Erythroblast (primary cell): ENCODE results near the gene RELN.
"Not testable (repeated sequence)": the region's sequence is repeated elsewhere in the genome, so short reads cannot be mapped to it uniquely, and the experiment has no call there.

Experiments used
- DNase-seq, 2 experiments: peaks; one replicate each; lab custom pipeline; 2025; lab: John Stamatoyannopoulos, UW
- GATA1 ChIP-seq: IDR thresholded peaks from 2 replicates; pipeline ENCODE4 v1.6.1; 2011; ENCODE audit warnings: low read depth, mild to moderate bottlenecking, control low read depth, low read length, moderate library complexity
- POLR2A ChIP-seq: IDR thresholded peaks from 2 replicates; pipeline ENCODE4 v1.6.1; 2011; ENCODE audit warnings: mild to moderate bottlenecking, low read length

RELN gene

GRCh38 chr7:103809229-103809994 lies 180.0 kb downstream of the RELN start:
- no peak for TF ChIP-seq POLR2A
- TF ChIP-seq GATA1 = no peak
- no peak for DNase-seq

GRCh38 chr7:103805346-103805745 lies 184.1 kb downstream of the RELN start:
- DNase-seq = no peak
- TF ChIP-seq POLR2A (no peak), GATA1 (no peak)

GRCh38 chr7:103803631-103804030 lies 185.8 kb downstream of the RELN start:
- DNase-seq = no peak
- no peak for TF ChIP-seq POLR2A
- TF ChIP-seq GATA1 = no peak

- no peak for TF ChIP-seq POLR2A
- TF ChIP-seq GATA1 = no peak
- DNase-seq = no peak
Observed at GRCh38 chr7:103799298-103799697, 190.2 kb downstream of the RELN start.

GRCh38 chr7:103797647-103798307 lies 191.7 kb downstream of the RELN start:
- no peak for DNase-seq
- no peak for TF ChIP-seq GATA1
- TF ChIP-seq POLR2A = no peak

DNA sequence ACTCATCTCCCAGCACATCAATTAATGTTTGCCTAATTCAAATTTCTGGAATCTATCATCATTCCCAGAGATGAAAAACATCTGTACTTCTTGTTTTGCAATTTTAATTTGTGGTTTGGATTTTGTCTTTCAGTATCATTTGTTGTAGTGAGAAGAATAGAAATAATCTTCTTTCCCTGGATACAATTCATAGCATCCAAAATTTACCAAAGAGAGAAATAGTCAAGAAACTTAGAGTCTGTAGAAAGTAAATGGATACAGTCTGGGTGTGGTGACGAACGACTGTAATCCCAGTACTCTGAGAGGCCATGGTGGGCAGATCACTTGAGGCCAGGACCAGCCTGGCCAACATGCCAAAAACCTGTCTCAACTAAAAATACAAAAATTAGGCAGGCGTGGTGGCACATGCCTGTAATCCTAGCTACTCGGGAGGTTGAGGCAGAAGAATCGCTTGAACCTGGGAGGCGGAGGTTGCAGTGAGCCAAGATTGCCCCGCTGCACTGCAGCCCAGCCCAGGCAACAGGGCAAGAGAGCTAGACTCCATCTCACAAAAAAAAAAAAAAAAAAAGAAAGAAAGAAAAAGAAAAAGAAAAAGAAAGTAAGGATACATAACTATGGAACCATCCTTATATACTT lies 193.0 kb downstream of the RELN start:
- TF ChIP-seq POLR2A = no peak
- no peak for TF ChIP-seq GATA1

DNA sequence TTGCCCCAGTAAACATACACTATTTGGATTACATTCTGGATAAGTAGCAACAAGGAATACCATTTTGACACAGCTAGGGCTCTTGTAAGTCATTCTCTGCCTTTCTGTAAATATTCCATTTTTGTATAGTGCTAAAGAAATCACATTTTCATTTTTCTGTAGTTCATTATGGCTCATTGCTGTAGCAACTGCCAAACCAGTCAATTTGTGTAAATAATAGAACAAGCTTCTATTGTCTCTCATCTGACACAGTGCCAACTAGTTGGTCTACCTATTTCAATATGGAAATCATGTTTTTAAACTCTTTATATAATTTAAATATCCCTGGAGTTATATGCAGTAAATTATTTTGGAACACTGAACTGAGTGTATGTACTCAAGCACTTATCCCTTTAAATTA lies 193.7 kb downstream of the RELN start:
- TF ChIP-seq GATA1 (no peak), POLR2A (no peak)
- no peak for DNase-seq

More for the DNA sequence above, 193.0 kb downstream of the RELN start:
- no peak for DNase-seq

DNA sequence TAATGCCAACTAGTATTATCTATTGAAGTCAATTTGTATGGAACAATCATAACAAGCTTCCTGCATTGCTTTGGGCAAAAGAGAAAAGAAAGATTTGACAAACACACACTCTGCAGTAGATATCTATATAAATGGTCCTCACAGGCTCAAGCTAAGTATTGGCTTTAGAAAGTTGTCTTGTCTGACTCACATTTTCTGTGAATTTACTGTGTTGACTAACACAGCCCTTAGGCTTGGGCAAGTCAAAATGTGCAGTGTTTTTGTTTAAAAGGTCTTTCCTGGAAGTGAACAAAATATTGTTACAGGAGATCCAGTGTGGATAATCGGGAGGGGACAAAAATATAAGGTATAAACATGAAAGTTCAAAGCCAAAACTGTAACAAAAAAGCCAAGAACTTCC lies 194.4 kb downstream of the RELN start:
- no peak for TF ChIP-seq POLR2A
- TF ChIP-seq GATA1 = no peak
- no peak for DNase-seq

DNA sequence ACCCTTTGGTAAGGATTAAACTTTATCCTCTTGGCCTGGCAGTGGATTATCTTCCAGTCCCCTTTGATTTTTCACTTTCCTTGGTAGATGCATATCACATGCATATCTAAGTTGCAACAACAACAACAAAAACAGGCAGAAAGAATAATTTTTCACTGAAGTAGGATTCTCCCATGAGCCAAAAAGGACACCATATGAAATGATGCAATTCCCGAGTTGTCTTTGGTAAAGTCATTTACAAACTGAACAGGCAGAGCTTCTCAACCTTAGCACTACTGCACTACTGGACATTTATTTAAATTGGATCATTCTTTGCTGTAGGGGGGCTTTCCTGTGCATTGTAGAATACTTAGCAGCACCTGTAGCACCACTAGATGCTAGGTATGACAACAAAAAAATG lies 195.0 kb downstream of the RELN start:
- DNase-seq = no peak
- no peak for TF ChIP-seq POLR2A
- no peak for TF ChIP-seq GATA1

DNA sequence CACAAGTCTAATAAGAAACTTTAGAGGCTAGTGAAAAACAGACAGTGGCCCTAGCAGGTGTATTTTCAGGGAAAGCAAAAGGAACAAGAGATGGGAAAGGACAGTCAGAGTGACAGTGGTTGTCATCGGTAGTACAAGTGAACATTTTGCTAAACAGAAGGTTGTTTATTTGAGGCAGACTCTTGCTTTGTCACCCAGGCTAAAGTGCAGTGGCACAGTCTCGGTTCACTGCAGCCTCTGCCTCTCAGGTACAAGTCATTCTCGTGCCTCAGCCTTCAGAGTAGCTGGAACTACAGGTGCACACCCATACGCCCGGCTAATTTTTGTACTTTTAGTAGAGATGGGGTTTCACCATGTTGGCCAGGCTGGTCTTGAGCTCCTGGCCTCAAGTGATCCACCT lies 195.8 kb downstream of the RELN start:
- no peak for DNase-seq
- TF ChIP-seq POLR2A = no peak
- TF ChIP-seq GATA1 = no peak

- TF ChIP-seq POLR2A (no peak), GATA1 (no peak)
- no peak for DNase-seq
Observed at GRCh38 chr7:103791894-103792293, 197.6 kb downstream of the RELN start.

- DNase-seq = not testable (repeated sequence)
Observed at GRCh38 chr7:103787041-103787440, 202.4 kb downstream of the RELN start.

DNA sequence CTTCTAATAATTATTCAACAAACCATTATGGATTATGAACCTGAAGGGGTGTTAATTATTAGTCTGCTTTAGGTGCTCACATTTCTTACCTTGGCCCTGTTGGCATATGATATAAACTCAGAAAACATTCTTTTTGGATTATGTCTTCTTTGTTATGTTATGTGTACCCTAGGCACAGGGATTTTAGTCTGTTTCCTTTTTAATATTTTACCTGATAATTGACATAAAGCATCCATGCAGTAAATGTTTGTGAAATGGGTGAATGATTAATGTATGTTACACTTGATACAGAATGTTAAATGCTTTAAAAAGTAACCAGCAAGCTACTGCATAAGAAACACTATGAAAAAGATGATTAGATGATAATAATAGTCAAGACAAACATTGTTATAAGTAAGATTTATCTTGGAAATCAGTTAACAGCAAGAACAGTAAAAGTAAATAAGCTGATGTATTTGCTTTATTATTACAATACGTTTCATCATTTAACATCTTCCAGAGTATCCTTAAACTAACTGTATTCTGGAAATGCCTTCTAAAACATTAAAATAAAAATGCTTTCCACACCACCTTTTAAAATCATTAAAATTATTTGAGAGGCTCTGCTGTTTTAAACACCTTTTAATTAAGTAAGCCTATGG lies 204.7 kb downstream of the RELN start:
- TF ChIP-seq POLR2A = no peak
- TF ChIP-seq GATA1 = no peak
- no peak for DNase-seq

- DNase-seq = no peak
- TF ChIP-seq GATA1 = no peak
Observed at GRCh38 chr7:103781409-103781808, 208.0 kb downstream of the RELN start.

DNA sequence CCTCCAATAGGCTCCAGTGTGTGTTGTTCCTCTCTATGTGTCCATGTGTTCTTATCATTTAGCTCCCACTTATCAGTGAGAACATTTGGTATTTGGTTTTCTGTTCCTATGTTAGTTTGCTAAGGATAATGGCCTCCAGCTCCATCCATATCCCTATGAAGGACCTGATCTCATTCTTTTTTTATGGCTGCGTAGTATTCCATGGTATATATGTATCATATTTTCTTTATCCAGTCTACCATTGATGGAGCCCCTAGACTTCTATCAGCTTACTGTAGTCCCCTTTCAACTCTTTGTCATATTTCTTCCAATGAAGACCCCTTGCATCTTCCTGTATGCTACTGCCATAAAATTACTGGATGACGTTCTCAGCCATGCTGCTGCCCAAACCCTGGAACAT lies 208.9 kb downstream of the RELN start:
- not testable (repeated sequence) for DNase-seq
